ENCODE measurements around the gene VDR.

VDR gene

GRCh38 chr12:47814539-47815170 lies 90.1 kb downstream of the VDR start:
- Histone ChIP-seq H2BK15ac (ENCODE audit: low read depth, poor library complexity, severe bottlenecking) (no peak overlapping the region), H3K36me3 (ENCODE audit: control insufficient read depth in 1 of 2, insufficient read depth in 2 of 2, low read depth in 1 of 2, low read length in 2 of 2) (peaks cover 12 to 25% of the 10 kb centered on the region in 2 experiments), H2BK12ac (ENCODE audit: low read length in 2 of 2) (peak overlapping the region in 1 of 2 experiments; percentile 27), H2AFZ (ENCODE audit: low read depth, low read length) (no peak overlapping the region), H2BK120ac (ENCODE audit: low read depth, low read length) (no peak overlapping the region), H3K4me1 (ENCODE audit: control insufficient read depth, insufficient read depth, low read depth, low read length) (peaks cover 66% of the 10 kb centered on the region), H3K4ac (ENCODE audit: low read depth in 1 of 2, low read length in 2 of 2) (no peak overlapping the region), H3K4me3 (ENCODE audit: insufficient read depth in 1 of 2, low read depth in 1 of 2, low read length in 2 of 2) (peak overlapping the region in 1 of 2 experiments; percentile 74), H3K18ac (ENCODE audit: low read depth in 1 of 2, low read length in 2 of 2) (peak overlapping the region in 1 of 2 experiments; percentile 89), H2AK5ac (ENCODE audit: low read length, severe bottlenecking) (peak overlapping the region; percentile 96), H4K91ac (ENCODE audit: low read length) (no peak overlapping the region), H3K23ac (ENCODE audit: low read length in 2 of 2) (no peak overlapping the region), H4K8ac (ENCODE audit: low read length) (no peak overlapping the region), H3K4me2 (ENCODE audit: low read length, poor library complexity, severe bottlenecking) (no peak overlapping the region), H2BK5ac (ENCODE audit: low read depth, low read length, poor library complexity, severe bottlenecking) (no peak overlapping the region), H3K27ac (ENCODE audit: low read length, poor library complexity, severe bottlenecking) (peak overlapping the region; percentile 93), H3K79me1 (replicated peaks; ENCODE audit: low read length, poor library complexity, severe bottlenecking) (no peaks in the 10 kb centered on the region), H3K9me3 (ENCODE audit: control insufficient read depth, low read length) (no peaks in the 10 kb centered on the region), H3K14ac (ENCODE audit: low read length in 2 of 2) (peak overlapping the region in 1 of 2 experiments; percentile 35), H3K9ac (ENCODE audit: low read length) (peak overlapping the region; percentile 85), H3K27me3 (ENCODE audit: control insufficient read depth in 1 of 2, insufficient read depth in 1 of 2, low read length in 2 of 2) (no peaks in the 10 kb centered on the region)
- 96% methylated on average over 3 of the region's 3 CpGs for WGBS
- DNase-seq, result no peak

- peak overlapping the region; percentile 83 to 84 for H3K4ac ChIP-seq (ENCODE audit: low read depth in 1 of 2, low read length in 2 of 2)
- peaks cover 15 to 25% of the 10 kb centered on the region in 2 experiments for H3K36me3 ChIP-seq (ENCODE audit: control insufficient read depth in 1 of 2, insufficient read depth in 2 of 2, low read depth in 1 of 2, low read length in 2 of 2)
- peak overlapping the region; percentile 83 for H3K4me2 ChIP-seq (ENCODE audit: low read length, poor library complexity, severe bottlenecking)
- peak overlapping the region in 1 of 2 experiments; percentile 73 for H3K14ac ChIP-seq (ENCODE audit: low read length in 2 of 2)
- H2BK120ac ChIP-seq (ENCODE audit: low read depth, low read length), result peak overlapping the region; percentile 95
- peak overlapping the region; percentile 85 for H3K9ac ChIP-seq (ENCODE audit: low read length)
- DNase-seq, result peak; percentile 74
- H3K4me3 ChIP-seq (ENCODE audit: insufficient read depth in 1 of 2, low read depth in 1 of 2, low read length in 2 of 2), result peak overlapping the region in 1 of 2 experiments; percentile 74
- peak overlapping the region; percentile 81 to 96 for H2BK12ac ChIP-seq (ENCODE audit: low read length in 2 of 2)
- no peaks in the 10 kb centered on the region for H3K79me1 ChIP-seq (replicated peaks; ENCODE audit: low read length, poor library complexity, severe bottlenecking)
- H3K4me1 ChIP-seq (ENCODE audit: control insufficient read depth, insufficient read depth, low read depth, low read length), result peaks cover 71% of the 10 kb centered on the region
- H3K23ac ChIP-seq (ENCODE audit: low read length in 2 of 2), result no peak overlapping the region
- peak overlapping the region; percentile 90 for H4K91ac ChIP-seq (ENCODE audit: low read length)
- no peaks in the 10 kb centered on the region for H3K9me3 ChIP-seq (ENCODE audit: control insufficient read depth, low read length)
- no peak overlapping the region for H2AFZ ChIP-seq (ENCODE audit: low read depth, low read length)
- H3K27ac ChIP-seq (ENCODE audit: low read length, poor library complexity, severe bottlenecking), result peak overlapping the region; percentile 93
- peak overlapping the region; percentile 89 to 95 for H3K18ac ChIP-seq (ENCODE audit: low read depth in 1 of 2, low read length in 2 of 2)
- WGBS, result 39% methylated on average over 9 of the region's 9 CpGs
- H2BK15ac ChIP-seq (ENCODE audit: low read depth, poor library complexity, severe bottlenecking), result peak overlapping the region; percentile 88
- H3K27me3 ChIP-seq (ENCODE audit: control insufficient read depth in 1 of 2, insufficient read depth in 1 of 2, low read length in 2 of 2), result no peaks in the 10 kb centered on the region
- H4K8ac ChIP-seq (ENCODE audit: low read length), result peak overlapping the region; percentile 80
- H2BK5ac ChIP-seq (ENCODE audit: low read depth, low read length, poor library complexity, severe bottlenecking), result peak overlapping the region; percentile 93
- H2AK5ac ChIP-seq (ENCODE audit: low read length, severe bottlenecking), result peak overlapping the region; percentile 96
These were observed 91.1 kb downstream of the VDR start for GRCh38 chr12:47813511-47814196.

GRCh38 chr12:47812797-47813510 lies 91.8 kb downstream of the VDR start:
- peak overlapping the region; percentile 96 for H2AK5ac ChIP-seq (ENCODE audit: low read length, severe bottlenecking)
- peak; percentile 95 for DNase-seq
- peak overlapping the region; percentile 85 for H3K9ac ChIP-seq (ENCODE audit: low read length)
- peak overlapping the region; percentile 81 to 97 for H2BK12ac ChIP-seq (ENCODE audit: low read length in 2 of 2)
- peak overlapping the region; percentile 80 for H4K8ac ChIP-seq (ENCODE audit: low read length)
- peak overlapping the region; percentile 83 to 84 for H3K4ac ChIP-seq (ENCODE audit: low read depth in 1 of 2, low read length in 2 of 2)
- peak overlapping the region in 1 of 2 experiments; percentile 67 for H3K23ac ChIP-seq (ENCODE audit: low read length in 2 of 2)
- H3K4me1 ChIP-seq (ENCODE audit: control insufficient read depth, insufficient read depth, low read depth, low read length), result peaks cover 71% of the 10 kb centered on the region
- H3K36me3 ChIP-seq (ENCODE audit: control insufficient read depth in 1 of 2, insufficient read depth in 2 of 2, low read depth in 1 of 2, low read length in 2 of 2), result peaks cover 12 to 24% of the 10 kb centered on the region in 2 experiments
- peak overlapping the region; percentile 82 for H2BK15ac ChIP-seq (ENCODE audit: low read depth, poor library complexity, severe bottlenecking)
- H3K18ac ChIP-seq (ENCODE audit: low read depth in 1 of 2, low read length in 2 of 2), result peak overlapping the region; percentile 91 to 95
- peak overlapping the region; percentile 83 for H3K4me2 ChIP-seq (ENCODE audit: low read length, poor library complexity, severe bottlenecking)
- peak overlapping the region; percentile 93 for H2BK5ac ChIP-seq (ENCODE audit: low read depth, low read length, poor library complexity, severe bottlenecking)
- H3K9me3 ChIP-seq (ENCODE audit: control insufficient read depth, low read length), result no peaks in the 10 kb centered on the region
- peak overlapping the region in 1 of 2 experiments; percentile 73 for H3K14ac ChIP-seq (ENCODE audit: low read length in 2 of 2)
- H3K4me3 ChIP-seq (ENCODE audit: insufficient read depth in 1 of 2, low read depth in 1 of 2, low read length in 2 of 2), result peak overlapping the region; percentile 7 to 74
- H3K27me3 ChIP-seq (ENCODE audit: control insufficient read depth in 1 of 2, insufficient read depth in 1 of 2, low read length in 2 of 2), result no peaks in the 10 kb centered on the region
- peak overlapping the region; percentile 94 for H3K27ac ChIP-seq (ENCODE audit: low read length, poor library complexity, severe bottlenecking)
- no peak overlapping the region for H2AFZ ChIP-seq (ENCODE audit: low read depth, low read length)
- WGBS, result 2% methylated on average over 24 of the region's 37 CpGs
- H4K91ac ChIP-seq (ENCODE audit: low read length), result peak overlapping the region; percentile 90
- H3K79me1 ChIP-seq (replicated peaks; ENCODE audit: low read length, poor library complexity, severe bottlenecking), result no peaks in the 10 kb centered on the region
- H2BK120ac ChIP-seq (ENCODE audit: low read depth, low read length), result peak overlapping the region; percentile 95
